ENCODE data around the gene TEX101.

The TEX101 gene

DNA sequence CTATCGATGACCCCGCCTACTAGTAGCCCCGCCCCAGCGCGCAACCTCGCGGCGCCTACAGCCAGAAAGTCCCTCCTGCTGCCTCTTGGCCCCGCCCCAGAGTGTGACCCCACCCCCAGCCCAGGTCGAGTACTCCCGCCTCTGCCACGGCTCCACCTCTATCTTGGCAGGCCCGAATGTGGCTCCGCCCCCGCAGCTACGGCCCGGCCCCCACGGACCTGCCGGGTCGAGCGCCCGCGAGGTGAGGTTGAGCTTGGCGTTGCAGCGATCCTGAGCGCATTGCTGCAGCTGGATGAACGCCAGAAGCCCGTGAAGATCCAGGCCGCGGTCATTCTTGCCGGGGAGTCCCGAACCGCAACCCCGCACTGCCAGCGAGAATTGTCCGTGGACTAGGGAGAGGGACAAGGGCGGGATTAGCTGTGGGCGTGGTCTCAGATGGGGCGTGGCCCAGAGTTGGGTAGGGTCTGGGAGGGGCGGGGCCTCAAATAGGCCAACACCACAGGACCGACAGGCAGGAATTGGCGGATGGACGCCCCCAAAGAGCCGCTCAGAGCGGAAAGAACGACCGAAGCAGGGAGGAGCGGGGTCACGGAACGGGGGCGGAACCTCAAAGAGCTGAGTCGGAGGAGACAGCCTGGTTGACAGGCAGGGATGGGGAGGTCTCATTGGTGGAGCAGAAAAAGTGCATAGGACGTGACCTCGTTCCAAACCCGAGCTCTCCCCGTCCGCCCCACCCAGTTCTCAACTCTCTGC lies 48.9 kb downstream of the TEX101 start:
- Histone ChIP-seq H3K27ac (ENCODE audit: low read depth, low read length, poor library complexity, severe bottlenecking) (no peak overlapping the region), H3K36me3 (ENCODE audit: insufficient read depth, low read length) (no peaks in the 10 kb centered on the region), H3K9me2 (ENCODE audit: low read depth, low read length) (no peaks in the 10 kb centered on the region), H3K9me3 (ENCODE audit: low read length) (no peaks in the 10 kb centered on the region), H3K9ac (ENCODE audit: low read length) (peak overlapping the region; percentile 43; the same call in 1 of the 2 replicates), H4K20me1 (ENCODE audit: insufficient read depth, low read length) (no peaks in the 10 kb centered on the region), H3F3A (ENCODE audit: insufficient read depth, low read length) (no peaks in the 10 kb centered on the region), H3K4me2 (ENCODE audit: low read length) (peak overlapping the region; percentile 80), H3K4me3 (ENCODE audit: low read depth, low read length, poor library complexity, severe bottlenecking) (peak overlapping the region; percentile 67), H3K4me1 (ENCODE audit: insufficient read depth, low read length, severe bottlenecking) (peaks cover 8% of the 10 kb centered on the region), H3K27me3 (ENCODE audit: insufficient read depth, low read length) (peaks cover 5% of the 10 kb centered on the region), H2AFZ (ENCODE audit: low read length) (peak overlapping the region; percentile 50; the same call in 1 of the 2 replicates), H3K79me2 (ENCODE audit: insufficient read depth, low read length) (no peaks in the 10 kb centered on the region)
- TF ChIP-seq EZH2 (IDR thresholded peaks at IDR 0.05; ENCODE audit: borderline replicate concordance, low read length) (no peak), CTCF (IDR thresholded peaks at IDR 0.05; ENCODE audit: low read length) (no peak)

DNA sequence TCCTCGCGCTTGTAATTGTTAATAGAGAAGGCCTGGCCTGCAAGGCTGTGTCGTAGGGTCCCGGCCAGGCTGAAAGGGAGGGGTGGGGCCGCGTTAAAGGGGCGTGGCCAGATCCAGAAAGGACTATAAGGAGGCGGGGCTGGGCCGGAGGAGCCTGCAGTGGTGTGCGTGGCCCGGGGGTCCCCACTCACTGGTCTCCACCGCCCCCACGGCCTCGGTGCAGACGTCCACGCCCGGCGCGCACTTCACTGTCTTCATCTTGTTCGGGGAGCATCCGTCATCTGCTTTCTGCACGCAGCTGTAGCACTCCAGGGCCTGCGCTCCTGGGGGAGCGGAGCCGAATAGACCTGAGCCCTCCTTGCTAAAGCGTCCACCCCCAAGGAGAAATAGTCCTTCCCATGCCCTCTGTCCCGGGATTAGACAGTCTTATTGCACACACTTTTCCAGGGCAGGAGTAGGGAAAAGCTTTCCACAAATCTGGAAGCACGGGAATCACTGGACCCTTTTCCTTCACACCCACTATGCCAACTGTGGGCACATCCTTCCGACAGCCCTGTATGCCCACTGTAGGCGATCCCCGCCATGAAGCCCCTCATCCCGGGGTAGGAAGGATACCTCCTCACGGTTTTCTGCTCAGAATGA lies 49.6 kb downstream of the TEX101 start:
- H3K4me1 ChIP-seq (ENCODE audit: insufficient read depth, low read length, severe bottlenecking), result peaks cover 11% of the 10 kb centered on the region
- H3K36me3 ChIP-seq (ENCODE audit: insufficient read depth, low read length), result no peaks in the 10 kb centered on the region
- peak overlapping the region; percentile 67 for H3K4me3 ChIP-seq (ENCODE audit: low read depth, low read length, poor library complexity, severe bottlenecking)
- no peaks in the 10 kb centered on the region for H3F3A ChIP-seq (ENCODE audit: insufficient read depth, low read length)
- no peaks in the 10 kb centered on the region for H4K20me1 ChIP-seq (ENCODE audit: insufficient read depth, low read length)
- H2AFZ ChIP-seq (ENCODE audit: low read length), result peak overlapping the region; percentile 50; the same call in 1 of the 2 replicates
- no peak for TF ChIP-seq CTCF (IDR thresholded peaks at IDR 0.05; ENCODE audit: low read length)
- no peaks in the 10 kb centered on the region for H3K9me3 ChIP-seq (ENCODE audit: low read length)
- H3K9me2 ChIP-seq (ENCODE audit: low read depth, low read length), result no peaks in the 10 kb centered on the region
- no peak overlapping the region for H3K27ac ChIP-seq (ENCODE audit: low read depth, low read length, poor library complexity, severe bottlenecking)
- peak overlapping the region; percentile 80 for H3K4me2 ChIP-seq (ENCODE audit: low read length)
- peak overlapping the region; percentile 43; the same call in 1 of the 2 replicates for H3K9ac ChIP-seq (ENCODE audit: low read length)
- H3K79me2 ChIP-seq (ENCODE audit: insufficient read depth, low read length), result no peaks in the 10 kb centered on the region
- peaks cover 5% of the 10 kb centered on the region for H3K27me3 ChIP-seq (ENCODE audit: insufficient read depth, low read length)

DNA sequence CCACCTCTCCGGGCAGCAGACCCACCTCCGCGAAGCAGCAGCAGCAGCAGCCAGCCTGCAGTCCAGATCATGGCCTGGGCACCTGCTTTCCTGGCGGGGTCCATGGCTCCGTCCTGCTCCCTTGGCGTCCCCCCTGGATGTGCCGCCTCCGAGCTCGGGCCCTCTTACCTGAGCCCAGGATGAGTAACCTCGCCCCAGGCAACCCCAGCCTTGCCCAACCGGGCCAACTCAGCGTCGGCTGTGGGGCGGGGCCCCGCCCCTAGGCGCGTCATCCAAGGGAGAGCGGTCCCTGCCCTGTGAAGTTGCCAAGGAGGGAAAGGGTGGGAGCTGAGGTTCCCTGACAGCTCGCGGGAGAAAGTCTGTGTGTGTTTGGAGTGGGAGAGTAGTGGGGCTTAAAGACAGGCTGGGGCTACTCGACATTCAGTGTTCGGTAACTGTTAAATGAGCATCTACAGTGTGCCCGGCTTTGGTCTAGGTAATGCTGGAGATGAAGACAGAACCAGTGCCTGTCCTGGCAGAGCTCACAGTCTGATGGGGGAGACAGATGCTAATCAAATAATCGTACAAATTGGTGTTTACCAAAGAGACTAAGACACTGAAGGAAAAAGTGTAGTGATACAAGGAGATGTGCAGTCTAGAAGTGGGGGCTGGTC lies 50.9 kb downstream of the TEX101 start, which contains the start of gene LYPD3:
Gene LYPD3, minus strand, starts transcription at position 141 of the 653 bp plus-strand sequence. Its CDS starts 37 bp downstream, at position 104.
- Histone ChIP-seq H3K9me3 (ENCODE audit: low read length) (no peaks in the 10 kb centered on the region), H3K36me3 (ENCODE audit: insufficient read depth, low read length) (no peaks in the 10 kb centered on the region), H3K27me3 (ENCODE audit: insufficient read depth, low read length) (peaks cover 3% of the 10 kb centered on the region), H3K4me2 (ENCODE audit: low read length) (peak within 1 kb of the TSS; percentile 80), H3F3A (ENCODE audit: insufficient read depth, low read length) (no peaks in the 10 kb centered on the region), H3K9ac (ENCODE audit: low read length) (no peak within 1 kb of the TSS), H3K27ac (ENCODE audit: low read depth, low read length, poor library complexity, severe bottlenecking) (no peak within 1 kb of the TSS), H2AFZ (ENCODE audit: low read length) (no peak within 1 kb of the TSS), H3K79me2 (ENCODE audit: insufficient read depth, low read length) (no peaks in the 10 kb centered on the region), H4K20me1 (ENCODE audit: insufficient read depth, low read length) (no peaks in the 10 kb centered on the region), H3K4me3 (ENCODE audit: low read depth, low read length, poor library complexity, severe bottlenecking) (peak within 1 kb of the TSS; percentile 67), H3K4me1 (ENCODE audit: insufficient read depth, low read length, severe bottlenecking) (peaks cover 11% of the 10 kb centered on the region), H3K9me2 (ENCODE audit: low read depth, low read length) (no peaks in the 10 kb centered on the region)
- no peak for TF ChIP-seq CTCF (IDR thresholded peaks at IDR 0.05; ENCODE audit: low read length)
- TF ChIP-seq EZH2 (IDR thresholded peaks at IDR 0.05; ENCODE audit: borderline replicate concordance, low read length), result no peak

All from OCI-LY1 (cell line).